HCT116 (cell line): ENCODE measurements around the gene RPTOR.

Source experiments
- CBX3 ChIP-seq: IDR thresholded peaks from 2 replicates; pipeline ENCODE4 v1.6.1; 2012; ENCODE audit warnings: low read depth
- CEBPB ChIP-seq: IDR thresholded peaks from 2 replicates; pipeline ENCODE4 v1.6.1; 2012; ENCODE audit warnings: low read depth
- EGR1 ChIP-seq: IDR thresholded peaks from 2 replicates; pipeline ENCODE4 v1.6.1; 2012; ENCODE audit warnings: low read depth
- EZH2 ChIP-seq: fragments of 200-600 bp; sonication (generic); IDR thresholded peaks from 2 replicates; pipeline ENCODE4 v1.6.1; 2017; ENCODE audit warnings: antibody characterized with exemption, mixed run types
- POLR2A ChIP-seq: IDR thresholded peaks from 2 replicates; pipeline ENCODE4 v1.7.0; 2011; ENCODE audit warnings: borderline replicate concordance; ENCODE audit not compliant: insufficient read depth, insufficient read length; ENCODE audit errors: extremely low read depth
- RAD21 ChIP-seq: IDR thresholded peaks from 2 replicates; pipeline ENCODE4 v1.6.1; 2012; ENCODE audit warnings: low read depth, mild to moderate bottlenecking
- SP1 ChIP-seq: IDR thresholded peaks from 2 replicates; pipeline ENCODE4 v1.6.1; 2012; ENCODE audit warnings: low read depth
- SRF ChIP-seq: IDR thresholded peaks from 2 replicates; pipeline ENCODE4 v1.6.1; 2012; ENCODE audit warnings: low read depth
- TCF7L2 ChIP-seq: IDR thresholded peaks from 2 replicates; pipeline ENCODE4 v1.7.0; 2011; ENCODE audit warnings: borderline replicate concordance, inconsistent platforms; ENCODE audit not compliant: insufficient read depth, insufficient read length; ENCODE audit errors: extremely low read depth
- ZNF274 ChIP-seq: fragments of 200-500 bp; sonication (Bioruptor generic); IDR thresholded peaks from 2 replicates; pipeline ENCODE4 v1.6.1; 2014; ENCODE audit warnings: mild to moderate bottlenecking, low read depth, low read length, inconsistent platforms
- TF ChIP-seq, protein P1 (sequence below), 3 experiments: fragments of 200-600 bp in 1 of 3; sonication (generic) in 1 of 3; IDR thresholded peaks in 2 of 3; conservative IDR thresholded peaks in 1 of 3; 2 replicates each; pipeline ENCODE4 v1.5.1; 2012 to 2017; ENCODE audit warnings: low read depth in 2 of 3, low read length in 2 of 3, antibody characterized with exemption in 1 of 3, borderline replicate concordance in 1 of 3, control low read depth in 1 of 3, mild to moderate bottlenecking in 1 of 3, mixed read lengths in 1 of 3, mixed run types in 1 of 3, moderate library complexity in 1 of 3; ENCODE audit not compliant: insufficient read depth in 1 of 3

DNA sequence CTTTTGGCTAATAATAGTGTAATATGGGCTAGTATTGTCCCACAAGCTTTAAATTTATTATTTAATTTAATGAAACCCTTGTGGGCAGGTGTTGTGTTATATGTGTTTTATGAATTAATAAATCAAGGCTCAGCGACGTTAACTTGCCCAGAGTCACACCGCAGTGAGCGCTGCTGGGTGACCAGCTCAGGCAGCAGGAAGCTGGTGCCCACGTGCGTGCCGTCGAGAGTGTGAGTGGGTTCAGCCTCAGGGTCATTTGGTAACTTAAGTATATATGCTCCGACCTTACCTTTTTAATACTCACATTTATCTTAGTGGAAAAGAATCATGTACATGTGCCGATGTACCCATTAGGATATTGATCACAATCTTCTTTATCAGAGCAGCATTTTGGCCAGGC, 309.6 kb downstream of the RPTOR start:
- TF ChIP-seq SRF (no peak), EGR1 (no peak), CBX3 (no peak), EZH2 (no peak), SP1 (no peak), RAD21 (no peak), CEBPB (no peak), TCF7L2 (no peak), POLR2A (no peak), ZNF274 (no peak)
- TF ChIP-seq, protein P1, sequence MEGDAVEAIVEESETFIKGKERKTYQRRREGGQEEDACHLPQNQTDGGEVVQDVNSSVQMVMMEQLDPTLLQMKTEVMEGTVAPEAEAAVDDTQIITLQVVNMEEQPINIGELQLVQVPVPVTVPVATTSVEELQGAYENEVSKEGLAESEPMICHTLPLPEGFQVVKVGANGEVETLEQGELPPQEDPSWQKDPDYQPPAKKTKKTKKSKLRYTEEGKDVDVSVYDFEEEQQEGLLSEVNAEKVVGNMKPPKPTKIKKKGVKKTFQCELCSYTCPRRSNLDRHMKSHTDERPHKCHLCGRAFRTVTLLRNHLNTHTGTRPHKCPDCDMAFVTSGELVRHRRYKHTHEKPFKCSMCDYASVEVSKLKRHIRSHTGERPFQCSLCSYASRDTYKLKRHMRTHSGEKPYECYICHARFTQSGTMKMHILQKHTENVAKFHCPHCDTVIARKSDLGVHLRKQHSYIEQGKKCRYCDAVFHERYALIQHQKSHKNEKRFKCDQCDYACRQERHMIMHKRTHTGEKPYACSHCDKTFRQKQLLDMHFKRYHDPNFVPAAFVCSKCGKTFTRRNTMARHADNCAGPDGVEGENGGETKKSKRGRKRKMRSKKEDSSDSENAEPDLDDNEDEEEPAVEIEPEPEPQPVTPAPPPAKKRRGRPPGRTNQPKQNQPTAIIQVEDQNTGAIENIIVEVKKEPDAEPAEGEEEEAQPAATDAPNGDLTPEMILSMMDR (IDR thresholded peaks at IDR 0.05 in 2 of 3, conservative IDR thresholded peaks at IDR 0.05 in 1 of 3; ENCODE audit: borderline replicate concordance in 1 of 3, insufficient read depth in 1 of 3, low read depth in 2 of 3, low read length in 2 of 3), result no peak
